Ammon's horn (tissue), 1 donor: ENCODE data around the gene TNFAIP8L1.

ENCODE experiments used
- DNase-seq: peaks from one replicate; pipeline ENCODE4 v3.0.0-alpha.2; 2016; ENCODE audit warnings: low spot score

The TNFAIP8L1 gene

DNA sequence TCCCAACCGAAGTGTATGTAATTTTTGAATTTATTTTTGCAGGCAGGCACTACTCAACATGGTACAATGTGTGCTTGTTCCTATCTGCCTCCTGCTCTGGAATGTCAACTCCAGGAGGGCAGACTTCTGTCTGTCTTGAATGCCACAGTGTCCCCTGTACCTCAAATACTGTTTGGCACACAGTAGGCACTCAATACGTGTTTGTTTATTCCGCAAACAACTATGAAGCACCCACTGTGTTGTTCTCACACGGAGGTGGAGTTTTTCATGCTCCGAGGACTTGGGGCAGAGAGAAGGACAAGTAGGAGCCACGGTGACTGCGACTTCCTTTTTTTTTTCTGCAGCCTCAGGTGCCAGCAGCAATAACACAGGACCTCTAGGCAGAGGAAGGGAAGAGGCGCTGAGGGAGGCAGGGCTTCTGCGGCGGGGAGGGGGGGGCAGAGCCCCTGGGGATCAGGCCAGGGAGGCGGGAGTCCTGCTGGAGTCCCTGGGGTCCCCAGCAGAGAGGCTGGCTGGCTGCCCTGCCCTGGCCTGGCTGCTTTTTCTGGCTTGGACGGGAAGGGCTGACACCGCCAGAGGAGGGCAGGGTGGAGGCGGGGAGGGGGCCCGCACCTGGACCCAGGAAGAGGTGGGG, 29.3 kb upstream of the TNFAIP8L1 start:
- DNase-seq: no peak

DNA sequence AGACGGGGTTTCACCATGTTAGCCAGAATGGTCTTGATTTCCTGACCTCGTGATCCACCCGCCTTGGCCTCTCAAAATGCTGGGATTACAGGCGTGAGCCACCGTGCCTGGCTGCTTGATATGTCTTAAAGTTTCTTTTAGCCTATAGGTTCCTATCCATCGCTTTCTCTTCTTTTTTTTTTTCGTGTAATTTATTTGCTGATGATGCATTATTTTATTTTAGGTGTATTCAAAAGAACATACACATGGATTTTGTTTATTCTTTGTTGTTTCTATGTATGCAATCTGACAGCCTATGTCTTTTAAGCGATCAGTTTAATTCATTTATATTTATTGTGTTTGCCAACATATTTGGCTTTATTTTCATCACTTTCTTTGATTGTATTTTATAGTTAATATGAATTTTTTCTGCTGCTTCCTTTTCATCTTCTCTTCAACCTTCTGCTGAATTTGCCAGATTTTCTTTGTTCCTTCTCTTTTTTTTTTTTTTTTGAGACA, 26.0 kb upstream of the TNFAIP8L1 start:
- DNase-seq: no peak

DNA sequence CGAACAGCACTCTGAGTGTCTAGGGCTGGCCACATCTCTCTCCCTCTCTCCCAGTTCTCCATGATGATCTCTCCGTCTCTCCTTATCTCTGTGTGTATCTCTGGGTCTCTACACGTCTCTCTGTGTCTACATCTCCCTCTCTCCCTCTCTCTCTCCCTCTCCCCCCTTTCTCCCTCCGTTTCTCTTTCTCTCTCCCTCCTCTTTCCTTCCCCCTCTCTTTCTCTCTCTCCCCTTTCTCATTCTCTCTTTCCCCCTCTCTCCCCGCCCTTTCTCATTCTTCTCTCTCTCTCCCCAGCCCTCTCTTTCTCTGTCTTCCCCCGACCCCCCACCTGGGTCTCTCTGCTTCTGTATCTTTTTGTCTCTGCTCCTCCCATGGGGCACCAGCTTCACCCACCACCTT, 21.3 kb upstream of the TNFAIP8L1 start:
- DNase-seq: no peak

DNA sequence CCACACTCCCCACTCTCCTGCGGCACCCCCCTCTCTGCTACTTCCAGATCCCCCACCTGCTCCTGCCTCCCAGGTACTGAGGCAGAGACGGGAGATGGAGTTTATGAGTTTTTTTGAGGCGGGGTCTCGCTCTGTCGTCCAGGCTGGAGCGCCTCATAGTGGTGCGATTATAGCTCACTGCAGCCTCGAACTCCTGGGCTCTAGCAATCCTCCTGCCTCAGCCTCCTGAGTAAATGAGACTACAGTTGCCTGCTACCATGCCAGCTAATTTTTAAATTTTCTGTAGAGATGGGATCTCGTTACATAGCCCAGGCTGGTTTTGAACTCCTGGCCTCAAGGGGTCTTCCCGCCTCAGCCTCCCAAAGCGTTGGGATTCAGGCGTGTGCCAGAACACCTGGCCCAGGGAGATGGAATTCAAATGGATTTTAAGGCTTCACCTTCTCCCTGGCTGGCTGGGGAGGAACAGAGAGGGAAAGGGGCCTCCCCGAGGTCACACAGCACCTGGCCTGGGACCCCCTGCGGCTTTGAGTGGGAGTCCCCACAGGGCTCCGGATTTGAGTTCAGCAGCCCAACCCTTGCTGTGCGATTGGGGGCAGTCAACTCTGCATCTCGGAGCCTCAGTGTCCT, 19.5 kb upstream of the TNFAIP8L1 start:
- DNase-seq: no peak

DNA sequence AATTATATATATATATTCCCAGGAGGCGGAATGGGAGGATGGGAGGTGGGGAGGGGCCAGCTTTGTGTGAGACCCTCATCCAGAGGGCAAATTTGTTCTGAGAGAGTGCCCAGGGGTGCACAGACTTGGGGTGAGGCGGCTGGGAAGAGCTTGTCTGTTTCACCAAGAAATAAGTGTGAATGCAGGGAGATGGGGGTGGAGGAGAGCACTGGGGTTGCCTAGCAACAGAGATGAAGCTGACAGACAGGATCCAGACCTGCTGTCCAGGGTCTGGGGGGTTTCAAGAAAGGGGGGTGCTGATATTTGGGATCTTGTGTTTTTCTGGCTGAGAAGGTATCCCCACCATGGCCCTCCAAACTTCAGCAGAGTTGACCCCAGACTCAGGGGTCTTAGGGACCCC, 18.6 kb upstream of the TNFAIP8L1 start:
- DNase-seq: no peak

DNA sequence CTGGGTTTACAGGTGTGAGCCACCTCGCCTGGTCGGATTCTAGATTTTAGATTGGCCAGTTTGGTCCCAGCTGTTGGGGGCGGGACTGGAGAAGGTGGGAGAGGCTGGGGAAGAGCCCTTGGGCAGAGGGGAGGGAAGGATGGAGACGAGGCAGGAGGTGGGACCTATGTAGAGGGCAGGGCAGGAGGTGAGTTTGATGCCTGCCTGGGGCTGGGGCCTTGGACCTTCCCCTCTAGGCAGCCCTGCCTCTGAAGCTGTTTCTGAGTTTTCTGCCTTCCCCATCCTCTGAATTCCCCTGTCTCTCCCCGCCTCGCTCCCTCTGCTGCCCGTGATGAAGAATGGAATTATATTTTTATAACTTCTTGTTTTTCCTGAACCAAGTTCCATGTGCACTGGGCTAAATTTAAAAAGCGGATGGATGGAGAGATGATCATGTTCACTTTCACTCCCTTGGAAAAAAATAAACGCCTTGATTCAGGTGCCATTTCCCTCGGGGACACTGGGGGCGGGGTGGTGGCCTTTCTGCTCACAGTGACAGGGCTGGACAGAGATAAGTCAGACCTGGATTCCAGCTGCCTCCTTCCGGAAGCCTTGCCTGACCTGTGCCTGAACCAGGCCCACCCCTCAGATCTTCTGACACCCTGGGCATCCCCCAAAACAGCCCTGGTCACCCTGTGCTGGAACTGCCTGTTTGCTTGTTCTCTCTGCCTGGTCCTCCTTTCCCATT, 16.5 kb upstream of the TNFAIP8L1 start:
- no peak for DNase-seq

DNA sequence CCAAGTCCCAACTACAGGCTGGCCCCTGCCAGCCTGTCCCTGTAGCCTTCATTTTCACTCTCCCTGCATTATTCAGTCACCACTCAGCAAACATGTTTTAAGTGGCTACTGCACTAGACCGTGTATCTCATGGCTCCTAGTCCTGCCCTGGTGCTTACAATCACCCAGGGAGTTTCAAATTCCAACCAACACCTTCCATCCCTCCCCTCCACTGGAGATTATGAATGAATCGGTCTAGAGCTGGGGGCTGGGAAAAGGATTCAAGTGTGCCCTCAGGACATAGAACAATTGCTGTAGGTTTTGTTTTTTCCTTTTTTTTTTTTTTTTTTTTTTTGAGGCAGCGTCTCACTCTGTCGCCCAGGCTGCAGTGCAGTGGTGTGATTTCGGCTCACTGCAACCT, 15.0 kb upstream of the TNFAIP8L1 start:
- DNase-seq: no peak

DNA sequence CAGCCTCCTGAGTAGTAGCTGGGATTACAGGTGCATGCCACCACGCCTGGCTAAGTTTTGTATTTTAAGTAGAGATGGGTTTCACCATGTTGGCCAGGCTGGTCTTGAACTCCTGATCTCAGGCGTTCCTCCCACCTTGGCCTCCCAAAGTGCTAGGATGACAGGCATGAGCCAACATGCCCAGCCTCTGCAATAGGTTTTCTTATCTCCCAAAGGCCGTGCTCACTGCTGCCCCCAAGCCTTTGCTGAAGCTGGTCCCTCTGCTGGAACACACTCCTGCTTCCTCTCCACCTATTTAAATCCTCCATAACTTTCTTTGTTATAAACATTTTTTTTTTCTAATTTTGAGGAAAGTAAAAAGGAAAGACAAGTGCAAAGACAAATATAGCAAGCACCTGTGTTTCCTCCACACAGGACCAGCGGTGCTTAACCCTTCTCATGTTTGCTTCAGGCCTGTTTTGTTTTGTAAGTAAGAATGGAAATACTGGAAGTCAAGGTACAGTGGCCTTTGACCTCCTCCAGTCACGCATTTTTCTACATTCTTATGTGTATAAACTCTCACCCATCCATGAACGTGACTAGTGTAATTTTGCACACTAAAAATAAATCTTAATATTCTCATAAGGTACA, 14.5 kb upstream of the TNFAIP8L1 start:
- no peak for DNase-seq

DNA sequence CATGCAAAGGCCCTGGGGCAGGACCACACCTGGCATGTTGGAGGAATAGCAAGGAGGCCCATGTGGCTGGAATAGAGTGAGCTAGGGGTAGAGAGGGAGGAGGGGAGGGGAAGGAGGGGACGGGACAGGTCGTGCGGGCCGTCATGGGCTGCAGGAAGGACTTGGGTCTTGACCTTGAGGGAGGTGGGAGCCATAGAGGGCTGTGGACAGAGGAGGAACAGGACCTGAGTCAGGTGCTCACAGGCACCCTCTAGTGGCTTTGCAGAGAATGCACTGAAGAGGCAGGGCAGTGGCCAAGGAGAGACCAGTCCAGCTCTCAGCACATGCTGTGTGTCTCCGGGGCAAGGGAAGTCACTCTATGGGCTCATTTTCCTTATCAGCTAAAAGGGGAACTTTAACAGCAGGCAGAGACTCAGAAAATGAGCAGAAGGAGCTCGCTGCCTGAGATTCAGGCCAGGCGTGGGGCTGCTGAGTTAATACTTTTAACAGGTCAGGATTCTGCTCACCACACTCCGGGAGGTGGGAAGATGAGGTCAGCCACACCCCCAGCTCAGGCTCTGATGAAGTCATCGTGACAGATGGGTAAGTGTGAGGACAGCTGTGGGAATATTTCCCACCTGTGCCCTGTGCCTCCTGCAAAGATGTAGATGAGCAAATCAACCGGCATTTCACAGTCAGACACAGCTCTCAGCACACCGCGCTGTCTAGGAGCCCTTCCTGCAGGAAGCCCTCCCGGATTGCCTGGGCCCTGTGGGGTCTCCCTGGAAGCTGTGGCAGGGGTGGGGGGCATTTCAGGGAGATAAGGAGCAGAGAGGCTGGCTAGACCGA, 6.0 kb upstream of the TNFAIP8L1 start:
- peak; percentile 76 for DNase-seq

DNA sequence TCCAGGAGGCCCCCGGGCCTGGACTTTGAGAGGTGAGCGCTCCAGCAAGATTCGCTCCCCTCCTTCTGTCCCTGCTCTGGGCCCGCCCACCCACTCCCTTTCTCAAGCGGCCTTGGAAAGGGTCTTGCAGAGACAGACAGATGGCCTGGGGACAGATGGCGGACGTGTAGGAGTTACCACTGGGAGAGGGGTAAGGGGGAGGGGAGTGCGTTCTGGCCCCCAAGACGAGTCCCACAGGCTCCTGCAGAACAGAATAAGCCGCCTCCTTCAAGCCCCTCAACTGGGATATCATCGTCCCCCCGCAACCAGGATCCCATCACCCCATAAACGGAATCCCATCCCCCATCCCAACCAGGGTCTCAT, 3.6 kb upstream of the TNFAIP8L1 start:
- no peak for DNase-seq

DNA sequence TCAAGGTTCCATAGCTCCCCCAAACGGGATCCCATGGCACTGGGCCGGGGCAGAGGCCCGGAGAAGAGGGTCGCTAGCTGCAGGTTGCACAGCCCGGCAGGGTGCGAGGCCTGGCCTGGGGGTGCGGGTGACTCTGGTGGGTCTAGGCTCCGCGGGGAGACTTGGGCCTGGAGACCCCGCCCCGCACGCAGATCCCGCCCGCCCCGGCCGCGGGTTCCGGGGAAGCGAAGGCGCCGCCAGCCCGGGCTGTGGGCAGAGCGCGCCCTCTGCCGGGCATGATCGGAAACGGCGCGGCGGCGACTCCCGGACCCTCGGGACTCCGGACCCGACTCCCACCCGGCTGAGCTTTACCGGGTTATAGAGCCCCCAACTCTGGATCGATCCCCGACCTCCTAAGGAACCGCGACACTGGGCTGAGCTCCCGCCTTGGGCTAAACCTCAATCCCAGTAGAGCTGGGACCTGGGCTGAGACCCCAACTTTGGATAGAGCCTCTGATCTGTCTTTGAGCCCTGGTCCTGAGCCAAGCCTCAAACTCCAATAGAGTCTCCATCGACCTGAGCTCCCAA, 3.1 kb upstream of the TNFAIP8L1 start:
- peak; percentile 45 for DNase-seq

DNA sequence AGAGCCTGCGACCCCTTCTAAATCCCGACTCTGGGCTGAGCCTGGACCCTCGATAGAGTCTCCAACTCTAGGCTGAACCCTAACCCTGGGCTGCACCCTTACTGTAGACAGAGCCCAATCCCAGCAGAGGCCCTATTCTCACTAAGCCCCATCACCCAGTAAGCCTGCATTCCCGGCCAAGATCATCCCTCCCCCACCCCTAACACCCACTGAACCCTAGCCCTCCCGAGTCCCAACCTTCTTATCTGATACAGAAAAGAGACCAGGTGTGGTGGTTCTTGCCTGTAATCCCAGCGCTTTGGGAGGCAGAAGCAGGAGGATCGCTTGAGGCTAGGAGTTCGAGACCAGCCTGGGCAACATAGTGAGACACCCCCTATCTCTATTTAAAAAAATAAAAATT, 2.6 kb upstream of the TNFAIP8L1 start:
- DNase-seq: no peak

DNA sequence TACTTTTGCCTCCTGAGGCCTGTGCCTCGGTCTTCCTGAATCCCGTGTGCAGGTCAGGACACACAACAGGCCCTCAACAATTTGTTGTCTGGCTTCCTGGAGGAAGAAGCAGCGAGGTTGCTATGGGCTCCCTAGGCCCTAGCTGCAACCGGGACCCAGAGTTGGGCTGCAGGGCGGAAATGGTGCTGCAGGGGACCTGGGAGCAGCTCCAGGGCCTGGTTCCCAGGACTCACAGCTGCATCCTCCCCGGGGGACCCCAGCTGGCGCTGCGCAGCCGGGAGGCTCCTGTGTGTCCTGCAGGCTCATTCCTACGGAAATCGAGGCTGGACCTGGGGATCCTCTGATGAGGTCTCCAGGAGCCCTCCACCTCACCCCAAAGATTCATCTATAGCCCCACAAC, 999 bp upstream of the TNFAIP8L1 start:
- DNase-seq: no peak

DNA sequence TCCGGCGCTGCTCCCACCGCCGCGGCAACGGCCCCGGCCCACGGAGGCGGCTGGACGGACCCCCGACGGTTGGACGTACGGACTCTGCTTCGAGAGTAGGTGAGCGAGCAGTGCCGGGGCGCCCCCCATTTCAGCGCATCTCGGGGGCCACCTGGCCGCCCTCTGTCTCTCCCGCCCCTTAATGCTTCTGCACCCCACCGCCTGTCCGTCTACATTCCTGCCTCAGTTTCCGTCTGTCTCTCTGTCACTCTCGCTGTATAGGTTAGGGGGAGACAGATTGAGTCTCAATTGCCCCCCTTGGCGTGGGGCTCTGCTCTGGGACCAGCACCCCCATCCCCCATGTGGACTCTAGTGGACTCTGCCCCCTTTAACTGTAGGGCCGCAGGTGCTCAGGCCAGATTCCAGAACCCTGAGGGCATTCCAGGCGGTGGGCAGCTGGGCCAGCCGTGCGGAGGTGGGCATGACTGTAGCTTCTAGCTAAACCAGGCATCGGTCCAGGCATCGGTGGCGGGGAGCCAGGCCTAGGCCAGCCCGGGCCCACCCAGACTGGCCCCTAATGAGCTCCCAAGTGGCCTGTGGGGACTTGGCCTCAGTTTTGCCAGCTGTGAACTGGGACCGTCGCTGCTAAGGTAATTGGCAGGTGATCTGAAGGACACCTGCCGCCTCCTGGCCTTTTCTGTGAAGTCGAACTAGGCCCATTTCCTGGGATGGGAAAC, 373 bp downstream of the TNFAIP8L1 start:
- no peak for DNase-seq

DNA sequence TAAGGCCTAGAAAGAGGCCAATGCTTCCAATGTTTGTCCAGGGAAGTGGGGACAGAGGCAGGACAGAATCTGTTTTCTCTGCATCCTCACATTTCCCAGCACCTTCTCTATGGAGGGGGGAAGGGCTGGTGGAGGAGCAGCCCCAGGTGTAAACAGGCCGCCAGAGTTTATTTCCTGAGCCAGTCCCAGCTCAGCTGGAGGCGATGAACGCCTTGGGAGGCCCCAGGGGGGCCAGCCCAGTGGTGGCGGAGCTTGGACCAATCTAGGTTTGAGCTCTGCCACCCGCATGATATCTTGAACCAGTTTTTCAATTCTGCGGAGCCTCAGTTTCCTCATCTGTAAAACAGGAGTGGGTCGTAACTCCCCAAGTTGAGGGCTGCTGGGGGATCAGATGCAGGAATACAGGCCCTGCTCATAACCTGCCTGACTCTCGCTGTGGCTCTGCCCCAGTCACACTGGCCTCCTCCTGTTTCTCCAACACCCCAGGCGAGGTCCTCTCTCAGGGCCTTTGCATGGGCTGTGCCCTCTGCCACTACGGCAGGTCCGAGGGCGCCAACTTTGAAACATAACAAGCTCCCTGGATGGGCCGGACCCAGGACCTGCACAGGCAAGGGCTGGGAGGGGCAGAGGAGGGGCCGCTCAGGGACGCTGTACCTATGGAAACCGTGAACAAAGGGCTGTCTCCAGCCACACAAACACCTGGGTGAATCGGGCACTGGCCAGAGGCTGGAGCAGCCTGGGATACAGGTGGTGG, 1.1 kb downstream of the TNFAIP8L1 start:
- no peak for DNase-seq

DNA sequence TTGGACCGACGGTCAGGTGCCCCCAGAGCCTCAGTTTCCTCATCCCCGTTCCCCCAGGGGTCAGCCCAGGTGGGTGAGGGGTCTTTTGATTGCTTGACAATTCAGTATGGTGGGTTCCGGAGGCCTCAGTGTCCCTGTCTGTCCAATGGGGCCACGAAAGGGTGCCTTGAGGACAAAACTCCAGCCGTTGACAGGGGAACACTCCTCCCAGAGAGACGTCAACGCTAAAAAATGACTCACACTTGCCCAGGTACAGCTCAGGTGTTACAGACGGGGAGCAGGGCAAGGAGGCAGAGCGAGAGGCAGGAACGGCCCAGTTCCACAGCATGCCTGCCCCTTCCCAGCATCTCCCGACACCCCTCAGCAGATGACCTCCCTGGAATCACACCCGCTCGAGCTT, 1.8 kb downstream of the TNFAIP8L1 start:
- no peak for DNase-seq

DNA sequence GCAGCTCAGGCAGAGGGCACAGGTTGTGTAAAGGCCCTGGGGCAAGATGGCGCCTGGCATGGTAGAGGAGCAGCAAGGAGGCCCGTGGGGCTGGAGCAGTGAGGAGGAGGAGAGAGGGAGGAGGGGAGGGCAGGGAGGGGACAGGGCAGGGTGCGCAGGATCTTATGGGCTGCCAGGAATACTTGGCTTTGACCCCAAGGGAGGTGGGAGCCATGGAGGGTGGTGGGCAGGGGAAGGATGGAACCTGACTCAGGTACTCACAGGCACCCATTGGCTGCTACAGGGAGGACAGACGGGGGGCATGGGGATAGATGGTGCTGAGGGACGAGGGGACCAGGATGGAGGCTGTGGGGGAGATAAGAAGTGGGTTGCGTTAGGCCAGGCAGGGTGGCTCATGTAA, 3.3 kb downstream of the TNFAIP8L1 start:
- no peak for DNase-seq

DNA sequence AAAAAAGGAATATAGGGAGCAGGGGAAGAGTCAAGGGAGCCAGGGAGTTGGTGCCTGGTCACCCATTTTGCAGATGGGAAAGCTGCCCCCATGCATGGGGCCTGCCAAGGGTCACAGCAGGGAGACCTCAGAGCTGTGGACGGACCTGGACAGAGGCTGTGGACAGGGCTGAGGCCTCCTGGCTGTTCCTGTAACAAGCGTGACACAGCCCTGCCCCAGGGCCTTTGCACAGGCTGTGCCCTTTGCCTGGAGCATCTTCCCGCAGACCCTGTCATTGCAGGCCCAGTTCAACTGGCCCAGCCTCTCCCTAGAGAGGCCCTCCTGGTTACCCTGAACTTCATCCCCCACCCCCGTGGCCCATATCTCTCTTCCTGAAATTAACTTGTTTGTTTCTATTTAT, 6.4 kb downstream of the TNFAIP8L1 start:
- DNase-seq: no peak

DNA sequence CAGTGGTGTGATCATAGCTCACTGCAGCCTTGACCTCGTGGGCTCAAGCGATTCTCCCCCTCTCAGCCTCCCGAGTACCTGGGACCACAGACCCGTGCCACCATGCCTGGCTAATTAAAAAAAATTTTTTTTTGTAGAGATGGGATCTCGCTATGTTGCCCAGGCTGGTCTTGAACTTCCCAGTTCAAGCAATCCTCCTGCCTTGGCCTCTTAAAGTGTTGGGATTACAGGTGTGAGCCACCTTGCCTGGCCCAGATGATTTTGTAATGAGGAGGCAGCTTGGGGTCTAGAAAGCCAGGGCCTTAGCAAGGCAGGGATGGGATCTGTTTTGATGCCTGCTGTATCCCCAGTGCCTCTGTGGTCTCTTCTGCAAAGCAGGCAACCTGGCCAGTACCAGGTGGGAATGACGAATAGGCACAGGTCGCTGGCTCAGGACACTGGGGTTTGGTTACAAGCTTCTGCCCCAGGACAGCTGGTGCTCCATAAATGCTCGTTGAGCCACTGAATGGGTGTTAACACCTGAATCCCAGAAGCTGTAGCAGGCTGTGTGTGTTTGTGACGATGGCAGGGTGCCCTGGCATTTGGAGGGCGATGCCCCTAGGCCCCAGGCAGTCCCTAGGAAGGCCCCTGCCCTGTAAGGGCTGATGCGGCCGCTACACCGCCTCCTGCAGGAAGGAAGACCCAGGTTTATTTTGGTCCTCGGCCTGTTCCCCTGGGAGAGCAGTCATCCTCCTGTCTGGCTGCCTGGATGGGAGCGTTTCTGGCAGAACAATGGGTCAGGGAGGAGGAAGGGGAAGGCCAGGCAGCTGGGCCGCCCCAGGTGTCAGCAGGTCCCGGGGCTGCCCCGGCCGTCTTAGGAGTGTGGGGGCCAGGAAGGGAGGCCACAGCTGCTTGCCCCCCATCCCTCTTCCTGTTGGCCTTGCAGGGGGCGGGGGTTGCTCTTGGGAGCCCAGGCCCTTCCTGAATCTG, 8.6 kb downstream of the TNFAIP8L1 start:
- DNase-seq: no peak
